NCI-H128 (cell line): ENCODE results near the gene LIMA1.
A peak's percentile ranks its signal among the peaks of the same experiment; 100 is the strongest.

ENCODE experiments used
- DNase-seq: peaks from one replicate; lab custom pipeline; 2025; ENCODE audit not compliant: unreplicated experiment; lab: John Stamatoyannopoulos, UW

The LIMA1 gene

DNA sequence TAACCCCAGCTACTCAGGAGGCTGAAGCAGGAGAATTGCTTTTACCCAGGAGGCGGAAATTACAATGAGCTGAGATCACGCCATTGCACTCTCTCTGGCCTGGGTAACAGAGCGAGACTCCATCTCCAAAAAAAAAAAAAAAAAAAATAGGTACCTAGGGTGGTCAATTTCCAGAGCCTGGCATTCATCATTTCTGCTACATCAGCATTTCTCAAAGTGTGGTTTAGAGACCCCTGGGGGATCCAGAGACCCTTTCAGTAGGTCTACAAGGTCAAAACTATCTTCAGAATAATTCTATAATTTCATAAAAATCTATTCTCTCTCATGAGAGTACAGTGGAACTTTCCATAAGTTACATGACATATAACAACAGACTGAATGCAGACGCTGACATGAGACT is 136.0 kb downstream of the LIMA1 start:
- DNase-seq = no peak

DNA sequence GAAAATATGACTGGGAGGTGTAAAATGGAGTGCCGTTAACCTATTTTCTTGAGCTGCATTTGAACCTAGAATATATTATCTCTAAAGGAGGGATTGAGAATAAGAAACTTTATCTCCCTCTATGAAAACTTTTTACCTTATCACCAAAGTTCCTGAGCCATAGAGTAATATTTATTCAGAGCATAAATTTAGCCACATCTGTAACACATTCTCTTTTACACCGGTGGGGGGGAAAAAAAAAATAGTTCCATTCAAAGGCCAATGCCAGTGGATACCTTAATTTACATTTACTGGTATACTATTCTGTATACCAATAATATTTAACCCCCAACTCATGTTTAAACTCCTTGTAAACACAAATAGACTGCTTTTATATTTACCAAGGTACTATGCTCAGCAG is 137.9 kb downstream of the LIMA1 start:
- no peak for DNase-seq

DNA sequence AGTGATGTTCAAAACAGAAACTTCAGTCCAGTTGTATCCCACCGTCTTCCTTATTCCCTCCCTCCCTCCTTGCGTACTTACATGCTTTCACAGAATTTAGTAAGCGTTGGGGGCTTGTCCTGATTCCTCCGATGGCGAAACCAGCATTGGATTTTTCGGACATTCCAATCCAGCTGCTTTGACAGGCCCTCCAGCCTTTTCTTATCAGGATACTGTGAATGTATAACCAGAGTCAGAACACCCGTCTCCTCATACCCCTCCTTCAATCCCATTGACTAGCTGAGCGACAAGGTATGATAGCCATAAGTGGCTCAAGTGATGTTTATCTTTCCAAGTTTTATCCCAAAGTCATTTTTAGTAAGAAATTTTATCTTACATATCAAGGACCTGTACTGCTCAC is 140.3 kb downstream of the LIMA1 start:
- DNase-seq = no peak

DNA sequence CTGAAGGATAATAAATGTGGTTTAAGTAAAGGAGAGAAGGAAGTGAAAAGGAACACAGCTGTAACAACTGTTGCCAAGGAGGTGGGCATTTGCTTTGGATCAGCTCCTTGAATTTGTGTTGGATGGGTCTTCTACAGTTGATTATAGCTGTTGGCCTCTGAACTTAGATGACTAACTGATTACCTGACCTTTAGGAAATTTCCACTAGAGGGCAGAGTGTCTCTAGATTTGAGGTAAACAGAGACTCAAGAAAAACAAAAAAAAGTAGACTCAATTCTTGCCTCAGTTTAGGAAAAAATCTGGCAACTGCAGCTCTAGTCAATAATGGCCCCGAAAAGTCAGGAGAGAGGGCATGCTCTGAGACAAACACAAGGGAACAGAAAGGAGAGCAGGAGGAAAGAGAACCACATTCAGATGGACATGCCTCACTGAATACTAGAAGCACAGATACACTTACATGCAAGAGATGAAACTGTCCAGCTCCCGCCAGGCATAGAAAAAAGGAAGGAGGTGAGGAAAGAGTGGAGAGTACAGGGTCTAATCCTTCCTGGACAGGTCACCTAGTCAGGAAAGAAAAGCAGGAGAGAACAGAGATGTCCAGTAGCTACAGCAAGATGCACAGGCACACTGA is 150.7 kb downstream of the LIMA1 start:
- no peak for DNase-seq

DNA sequence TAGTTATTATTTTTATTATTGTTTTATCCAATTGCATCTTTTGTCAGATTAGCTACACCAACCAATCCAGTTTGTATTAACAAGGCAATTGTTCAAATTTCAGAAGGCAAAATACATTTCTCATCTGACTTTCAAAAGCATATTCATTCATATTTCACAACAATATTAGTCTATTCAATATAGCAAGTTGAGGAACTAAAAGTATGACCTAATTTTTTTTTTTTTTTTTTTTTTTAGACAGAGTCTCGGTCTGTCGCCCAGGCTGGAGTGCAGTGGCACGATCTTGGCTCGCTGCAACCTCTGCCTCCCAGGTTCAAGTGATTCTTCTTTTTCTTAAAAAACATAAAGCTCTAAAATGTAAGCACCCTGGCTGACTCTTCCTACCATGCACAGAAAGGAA is 154.0 kb downstream of the LIMA1 start:
- DNase-seq = no peak

DNA sequence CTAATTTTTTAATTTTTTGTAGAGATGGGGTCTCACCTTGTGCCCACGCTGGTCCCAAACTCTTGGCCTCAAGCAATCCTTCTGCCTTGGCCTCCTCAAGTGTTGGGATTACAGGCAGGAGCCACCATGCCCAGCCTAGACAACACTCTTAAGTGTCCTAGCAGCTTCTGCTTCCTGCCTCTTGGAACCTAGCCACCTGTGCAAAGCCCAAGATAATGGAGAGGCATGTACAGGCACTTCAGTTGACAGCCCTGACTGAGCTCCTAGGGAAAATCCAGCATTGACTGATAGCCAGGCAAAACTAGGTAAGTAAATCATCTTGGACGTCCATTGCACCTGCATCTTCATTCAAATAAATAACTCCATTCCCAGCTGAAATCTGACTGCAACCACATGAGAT is 155.8 kb downstream of the LIMA1 start:
- peak; percentile 27 for DNase-seq
